ENCODE data around the gene RGS9BP. TPM values are rescaled to one million over a fixed set of nuclear protein-coding genes. Genes with fewer than 3 reads are reported as not detected.
"Not testable (repeated sequence)": the region's sequence is repeated elsewhere in the genome, so short reads cannot be mapped to it uniquely, and the experiment has no call there.

RGS9BP gene
- total RNA-seq, 1 donor from 2014 or later: 0.34 TPM

DNA sequence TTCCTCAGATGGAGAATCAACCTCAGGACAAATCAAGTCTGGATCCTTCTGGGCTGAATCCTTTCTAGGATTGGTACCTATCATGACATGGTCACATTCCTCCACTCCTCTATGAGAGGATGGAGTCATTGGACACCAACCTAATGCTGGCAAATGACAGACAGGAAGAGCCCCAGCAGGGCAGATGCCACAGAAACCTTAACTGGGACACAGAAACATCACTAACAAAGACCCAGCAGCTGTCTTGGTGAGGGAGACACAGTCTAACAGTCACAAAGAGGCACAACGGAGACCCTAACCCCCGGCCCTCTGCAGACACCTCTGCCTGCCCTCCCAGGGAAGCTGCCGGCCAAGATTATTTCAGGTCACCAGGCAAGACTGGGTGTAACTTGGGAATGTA is 2.8 kb upstream of the RGS9BP start:
- DNase-seq: no peak

- no peak for DNase-seq
Observed at GRCh38 chr19:32673573-32673972, 2.1 kb upstream of the RGS9BP start.

DNA sequence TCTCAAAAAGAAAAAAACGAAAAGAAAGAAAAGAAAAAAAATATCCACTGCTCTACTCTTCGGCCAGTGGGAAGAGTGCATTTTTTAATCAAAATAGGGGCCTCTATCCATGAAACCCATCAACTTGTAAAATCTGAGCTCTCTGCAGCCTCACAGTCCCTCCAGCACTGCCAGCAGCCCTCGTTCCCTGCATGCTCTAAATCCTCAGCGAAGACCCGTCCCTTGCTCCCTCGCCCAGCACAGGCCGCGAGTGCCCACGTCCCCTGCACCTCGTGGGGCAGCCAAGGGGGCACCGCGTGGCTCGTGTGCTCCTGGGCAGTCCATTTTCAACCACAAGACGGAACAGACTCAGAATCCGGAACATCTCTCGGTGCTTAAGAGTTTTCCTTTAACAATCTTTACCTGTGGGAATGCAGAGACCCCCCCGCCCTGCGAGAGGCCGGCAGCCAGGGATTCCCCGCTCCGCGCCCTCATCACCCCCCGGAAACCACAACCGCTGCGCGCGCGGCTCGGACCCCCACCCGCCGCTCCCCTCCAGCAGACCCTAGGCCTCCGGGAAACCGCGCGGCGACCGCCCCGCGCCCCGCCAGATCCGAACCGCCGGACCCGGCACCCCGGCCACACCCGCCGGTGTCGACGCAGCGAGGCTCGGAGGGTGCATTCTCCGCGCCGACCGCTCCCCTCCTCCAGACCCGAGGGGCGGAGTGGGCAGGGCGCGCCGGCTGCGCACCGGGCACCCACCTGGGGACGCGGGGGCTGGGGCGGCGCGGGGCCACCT is 1.3 kb upstream of the RGS9BP start:
- DNase-seq: peak; percentile 27

GRCh38 chr19:32674931-32675719 is 523 bp upstream of the RGS9BP start, which contains the start of gene ANKRD27:
Gene ANKRD27, minus strand, starts transcription at chr19:32675180. Its CDS starts 16,165 bp downstream, at chr19:32659015.
- peak; percentile 99 for DNase-seq

- peak; percentile 30 for DNase-seq
Observed at GRCh38 chr19:32676186-32676894, 692 bp downstream of the RGS9BP start.

GRCh38 chr19:32676895-32677359 is 1.3 kb downstream of the RGS9BP start:
- DNase-seq: no peak

DNA sequence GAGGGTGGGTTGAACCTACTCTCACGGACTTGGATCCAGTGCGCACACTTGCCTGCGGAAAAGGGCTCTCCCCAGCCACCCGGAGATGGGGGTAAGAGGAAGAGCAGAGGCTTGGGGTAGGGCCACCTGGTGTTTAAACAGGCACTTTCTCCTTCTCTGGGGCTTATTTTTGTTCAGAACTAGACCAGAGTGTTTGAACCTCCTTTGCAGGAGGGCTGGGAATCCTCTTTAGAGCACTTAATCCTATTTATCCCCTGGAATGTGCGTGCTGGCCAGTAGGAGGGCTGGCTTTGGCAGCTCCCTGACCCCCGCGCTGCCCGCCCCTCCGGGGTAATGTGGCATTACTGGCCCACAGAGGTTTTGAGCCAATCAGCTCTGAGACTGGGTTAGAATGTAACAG is 2.0 kb downstream of the RGS9BP start:
- DNase-seq: no peak

- DNase-seq: no peak
Observed at GRCh38 chr19:32680986-32681385, 5.3 kb downstream of the RGS9BP start.

DNA sequence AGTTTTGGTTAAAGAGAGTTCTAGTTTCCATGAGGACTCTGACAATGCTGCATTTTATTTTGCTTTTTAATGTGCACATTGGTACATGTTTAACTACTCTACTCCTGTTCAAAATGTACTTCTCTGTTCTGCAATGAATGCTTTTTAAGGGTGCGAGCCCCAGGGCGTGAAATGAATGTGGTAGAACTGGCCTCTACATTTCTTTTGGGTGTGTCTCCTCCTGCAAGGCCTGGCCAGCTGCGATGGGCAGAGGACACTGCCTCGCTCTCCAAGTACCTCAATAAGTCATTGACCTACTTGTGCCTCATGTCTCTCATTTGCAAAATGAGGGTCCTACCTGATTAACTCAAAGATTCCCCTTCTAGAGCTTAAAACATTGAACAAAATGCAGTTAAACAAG is 6.7 kb downstream of the RGS9BP start:
- no peak for DNase-seq

DNA sequence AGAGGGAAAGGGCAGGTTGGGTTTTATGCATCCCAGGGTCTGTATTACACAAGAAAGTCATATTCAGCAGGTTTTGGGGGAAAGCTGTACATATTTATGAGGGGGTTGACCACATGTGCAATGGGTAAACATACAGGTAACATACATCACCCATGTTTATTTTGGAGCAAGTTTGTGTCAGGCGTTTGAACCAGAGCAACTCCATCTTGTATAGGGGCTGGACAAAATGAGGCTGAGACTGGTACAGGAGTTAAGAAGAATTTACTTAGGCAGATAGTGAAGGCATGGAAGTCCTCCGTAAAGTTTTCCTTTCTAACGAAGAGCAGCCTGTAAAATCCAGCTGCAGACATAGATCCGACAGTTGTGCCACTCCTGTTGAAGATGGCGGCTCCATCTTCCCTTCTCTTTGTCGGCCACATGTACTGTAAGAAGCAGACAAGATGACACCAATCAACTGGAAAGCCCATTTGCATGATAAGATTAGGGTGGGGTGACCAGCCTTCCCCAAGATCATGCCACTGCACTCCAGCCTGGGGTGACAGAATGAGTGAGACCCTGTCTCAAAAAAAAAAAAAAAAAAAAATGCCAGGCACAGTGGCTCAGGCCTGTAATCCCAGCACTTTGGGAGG is 11.3 kb downstream of the RGS9BP start:
- no peak for DNase-seq

GRCh38 chr19:32687681-32688080 is 12.0 kb downstream of the RGS9BP start:
- DNase-seq: no peak

DNA sequence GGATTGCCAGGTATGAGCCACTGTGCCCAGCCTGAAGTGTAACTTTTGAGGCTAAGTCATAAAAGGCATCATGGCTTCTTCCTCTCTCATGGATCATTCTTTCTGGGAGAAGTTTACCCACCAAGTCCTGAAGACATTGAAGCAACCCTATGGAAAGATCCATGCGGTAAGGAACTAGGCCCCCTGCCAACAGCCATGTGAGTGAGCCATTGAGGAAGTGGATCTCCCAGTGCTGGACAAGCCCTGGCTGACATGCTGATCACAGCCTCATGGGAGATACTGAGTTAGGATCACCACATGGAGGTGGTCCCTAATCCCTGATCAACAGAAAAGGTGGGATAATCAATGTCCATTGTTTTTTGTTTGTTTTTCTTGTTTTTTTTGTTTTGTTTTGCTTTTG is 12.7 kb downstream of the RGS9BP start:
- no peak for DNase-seq

- DNase-seq: peak; percentile 84
Observed at GRCh38 chr19:32691291-32691951, 15.8 kb downstream of the RGS9BP start, which contains the start of gene NUDT19. Gene NUDT19, plus strand, starts transcription at chr19:32691821. Its CDS starts 140 bp downstream, at chr19:32691961.

- peak; percentile 89 for DNase-seq
Observed at GRCh38 chr19:32691952-32692726, 16.5 kb downstream of the RGS9BP start.

- DNase-seq: no peak
Observed at GRCh38 chr19:32692727-32693061, 17.0 kb downstream of the RGS9BP start.

DNA sequence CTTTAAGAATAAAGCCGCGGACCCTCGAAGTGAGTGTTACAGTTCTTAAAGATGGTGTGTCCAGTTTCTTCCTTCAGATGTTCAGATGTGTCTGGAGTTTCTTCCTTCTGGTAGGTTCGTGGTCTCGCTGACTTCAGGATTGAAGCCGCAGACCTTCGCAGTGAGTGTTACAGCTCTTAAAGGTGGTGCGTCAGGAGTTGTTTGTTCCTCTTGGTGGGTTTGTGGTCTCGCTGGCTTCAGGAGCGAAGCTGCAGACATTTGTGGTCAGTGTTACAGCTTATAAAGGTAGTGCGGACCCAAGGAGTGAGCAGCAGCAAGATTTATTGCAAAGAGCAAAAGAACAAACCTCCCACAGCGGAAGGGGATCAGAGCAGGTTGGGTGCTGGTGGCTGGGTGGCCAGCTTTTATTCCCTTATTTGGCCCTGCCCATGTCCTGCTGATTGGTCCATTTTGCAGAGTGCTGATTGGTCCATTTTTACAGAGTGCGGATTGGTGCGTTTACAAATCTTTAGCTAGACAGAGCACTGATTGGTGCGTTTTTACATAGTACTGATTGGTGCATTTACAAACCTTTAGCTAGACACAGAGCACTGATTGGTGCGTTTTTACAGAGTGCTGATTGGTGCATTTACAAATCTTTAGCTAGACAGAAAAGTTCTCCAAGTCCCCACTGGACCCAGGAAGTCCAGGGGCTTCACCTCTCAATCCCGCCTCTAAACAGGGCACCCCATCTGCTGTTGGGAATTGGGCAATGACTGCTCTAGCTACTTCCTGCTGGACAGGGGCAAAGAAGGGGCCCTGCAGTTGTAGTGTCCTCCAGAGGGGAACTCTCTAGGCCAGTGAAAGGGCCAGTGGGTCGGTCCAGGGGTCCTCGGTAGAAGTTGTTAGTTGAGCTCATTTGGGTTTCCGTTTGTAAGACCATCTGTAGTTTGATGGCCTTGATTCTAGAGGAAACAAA is 17.8 kb downstream of the RGS9BP start:
- DNase-seq: peak; percentile 22

DNA sequence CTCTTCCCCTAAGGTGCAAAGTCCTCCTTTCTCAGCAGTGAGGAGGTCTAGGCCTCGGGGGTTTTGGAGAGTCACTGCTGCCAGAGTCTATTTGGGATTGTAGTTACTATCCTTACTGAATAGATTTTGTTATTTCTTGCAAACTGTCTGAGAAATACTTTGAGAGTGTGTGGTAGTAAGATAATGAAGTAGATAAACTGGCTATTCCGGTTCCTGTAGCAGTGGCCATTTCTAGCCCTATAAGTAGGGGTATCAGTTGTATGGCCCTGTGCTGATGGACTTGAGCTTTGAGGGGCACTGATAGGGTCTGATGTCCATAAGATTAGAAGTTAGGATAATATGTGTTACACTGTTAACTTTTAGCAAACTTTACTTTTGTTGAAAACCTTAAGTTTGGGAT is 18.7 kb downstream of the RGS9BP start:
- not testable (repeated sequence) for DNase-seq

DNA sequence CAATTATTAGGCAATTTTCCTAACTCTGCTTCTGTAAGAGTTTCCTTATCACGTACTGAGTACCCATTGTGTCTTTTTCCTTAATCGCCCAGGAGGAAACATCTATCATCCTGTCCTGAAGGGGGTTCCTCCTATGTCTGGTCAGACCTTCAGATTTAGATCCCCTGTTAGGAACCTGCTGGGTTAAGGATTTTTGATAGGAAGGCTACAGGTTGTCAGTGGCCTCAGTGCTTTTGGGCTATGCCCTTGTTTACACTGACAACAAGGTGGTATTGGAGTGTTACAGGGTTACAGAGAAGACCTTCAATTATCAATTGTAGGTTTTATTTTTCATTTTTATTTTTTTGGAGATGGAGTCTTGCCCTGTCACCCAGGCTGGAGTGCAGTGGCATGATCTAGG is 19.2 kb downstream of the RGS9BP start:
- DNase-seq: peak; percentile 44

DNA sequence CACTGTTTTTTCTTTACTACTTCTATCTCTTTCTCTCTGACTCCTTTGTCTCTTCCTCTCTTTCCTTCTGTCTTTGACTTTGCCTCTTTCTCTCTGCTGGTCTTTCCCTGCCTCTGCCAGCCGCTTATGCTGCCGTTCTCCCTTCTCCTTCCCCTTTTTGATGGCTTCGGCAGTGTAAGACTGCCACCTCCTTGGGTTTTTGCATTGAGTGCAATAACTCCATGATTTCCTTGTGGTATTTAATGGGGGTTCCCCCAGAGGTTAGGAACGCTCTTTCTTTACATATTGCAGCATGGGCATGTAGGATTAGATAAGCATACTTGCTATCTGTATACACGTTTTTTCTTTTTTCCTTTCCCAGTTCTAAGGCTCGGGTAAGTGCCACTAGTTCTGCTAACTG is 19.9 kb downstream of the RGS9BP start:
- not testable (repeated sequence) for DNase-seq

GRCh38 chr19:32696771-32697170 is 21.1 kb downstream of the RGS9BP start:
- not testable (repeated sequence) for DNase-seq

Measured in dermis blood vessel endothelial cell (primary cell).